SH-SY5Y (cell line): ENCODE data around the gene ASCC1.

Experiments
- GATA2 ChIP-seq: IDR thresholded peaks from 2 replicates; pipeline ENCODE4 v1.6.1; 2011; ENCODE audit warnings: mild to moderate bottlenecking, low read depth, low read length
- GATA3 ChIP-seq: IDR thresholded peaks from 2 replicates; pipeline ENCODE4 v1.6.1; 2011; ENCODE audit warnings: low read depth, mild to moderate bottlenecking, low read length, moderate library complexity

Gene ASCC1

DNA sequence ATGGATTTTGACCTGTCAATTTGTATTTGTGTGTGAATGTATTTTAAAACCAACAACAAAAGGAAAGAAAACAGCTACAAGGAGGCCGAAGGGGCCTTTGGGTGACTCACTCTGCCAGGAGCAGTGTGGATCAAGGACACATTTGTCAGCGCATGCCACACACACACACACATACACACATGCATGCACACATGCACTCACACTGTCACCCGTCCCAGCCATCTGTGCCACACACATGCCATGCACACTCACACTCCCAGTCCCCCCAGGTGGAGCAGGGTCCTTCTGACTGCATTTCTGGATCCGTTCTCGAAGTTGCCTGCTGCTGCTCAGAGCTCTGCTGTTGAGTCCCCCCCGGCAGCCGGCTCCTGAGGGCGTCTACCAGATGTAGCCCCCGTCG, 153.7 kb downstream of the ASCC1 start:
- TF ChIP-seq GATA3 (no peak), GATA2 (no peak)

DNA sequence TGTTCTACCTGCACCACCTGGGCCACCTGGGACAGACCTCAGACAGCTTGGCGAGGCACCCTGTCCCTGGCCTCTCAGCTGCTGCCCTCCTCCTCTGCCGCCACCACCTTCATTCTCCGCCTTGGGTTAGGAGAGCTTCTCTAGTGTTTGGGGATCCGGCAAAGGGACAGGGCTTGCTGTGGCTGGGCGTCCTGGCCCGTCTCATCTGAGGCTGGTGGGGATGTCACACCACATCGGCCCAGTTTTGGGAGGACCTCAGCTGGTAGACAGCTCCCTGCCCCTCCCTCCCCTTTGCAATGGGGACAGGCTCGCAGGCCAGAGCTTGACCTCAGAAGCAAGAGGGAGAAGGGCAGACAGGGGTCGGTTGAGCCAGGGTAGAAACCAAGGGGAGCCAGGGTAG, 154.1 kb downstream of the ASCC1 start:
- TF ChIP-seq GATA3 (no peak), GATA2 (no peak)

DNA sequence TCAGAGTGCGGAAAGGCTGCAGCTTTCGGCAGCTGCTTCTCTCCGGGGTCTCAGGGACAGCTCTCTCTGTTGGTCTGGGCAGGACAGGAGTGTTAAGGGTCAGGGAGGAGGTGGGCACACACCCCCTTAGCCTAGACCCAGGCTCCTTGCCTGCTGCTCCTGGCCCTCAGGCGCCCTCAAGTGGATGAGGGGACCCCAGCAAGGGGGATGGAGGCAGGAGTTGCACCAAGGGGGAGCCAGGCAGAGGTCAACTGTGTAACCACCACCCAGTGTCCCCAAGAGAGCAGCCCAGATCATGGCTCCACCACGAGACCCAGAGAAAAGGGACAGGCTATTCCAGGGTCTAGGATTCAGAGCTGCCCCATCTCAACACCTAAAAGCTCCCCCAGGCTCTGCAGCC, 154.6 kb downstream of the ASCC1 start:
- TF ChIP-seq GATA2 = no peak
- no peak for TF ChIP-seq GATA3

DNA sequence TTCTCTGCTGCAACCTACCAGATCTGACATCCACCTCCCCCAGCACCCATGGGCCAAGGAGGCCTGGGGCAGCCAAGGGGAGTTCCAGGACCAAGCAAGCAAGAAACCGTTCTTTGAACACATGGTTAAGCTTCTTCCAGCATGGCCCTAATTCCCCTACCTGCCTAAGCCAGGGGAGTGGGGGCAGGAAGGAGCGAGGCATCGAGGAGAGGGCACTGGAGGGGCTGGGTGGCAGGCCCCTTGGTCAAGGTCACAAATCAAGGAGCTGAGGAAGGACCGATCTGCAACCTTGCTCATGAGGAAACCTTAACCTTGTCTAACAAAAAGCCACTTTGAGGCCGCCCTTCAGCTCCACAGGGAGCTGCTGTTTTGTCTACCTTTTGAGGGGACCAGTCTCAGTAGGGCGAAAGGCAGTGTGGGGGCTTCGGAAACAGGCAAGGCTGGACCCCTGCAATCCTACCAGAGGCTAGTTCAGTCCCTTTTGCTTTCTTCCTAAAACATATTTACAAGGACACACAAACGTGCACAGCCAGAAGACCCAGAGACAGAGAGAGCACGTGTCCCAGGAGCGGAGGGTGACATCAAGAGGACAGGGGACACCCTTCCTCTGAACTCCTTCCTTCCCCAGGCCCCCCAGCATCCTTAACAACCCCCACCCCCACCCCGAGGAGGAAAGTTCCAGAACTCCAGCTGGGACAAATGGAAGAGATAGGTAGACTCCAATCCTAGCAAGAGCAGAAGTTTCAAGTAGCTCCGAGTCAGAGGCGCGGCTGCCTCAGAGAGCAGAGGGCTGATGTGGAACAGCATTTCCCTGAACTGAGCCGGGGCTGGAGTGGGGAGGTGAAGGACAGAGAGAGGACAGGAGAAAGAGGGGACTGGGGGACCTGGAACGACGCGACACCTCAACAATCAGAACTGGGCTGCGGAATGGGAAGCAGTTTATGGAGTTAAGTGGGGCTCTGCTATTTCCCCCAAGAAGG, 155.9 kb downstream of the ASCC1 start:
- TF ChIP-seq GATA2 = no peak
- TF ChIP-seq GATA3 = no peak

DNA sequence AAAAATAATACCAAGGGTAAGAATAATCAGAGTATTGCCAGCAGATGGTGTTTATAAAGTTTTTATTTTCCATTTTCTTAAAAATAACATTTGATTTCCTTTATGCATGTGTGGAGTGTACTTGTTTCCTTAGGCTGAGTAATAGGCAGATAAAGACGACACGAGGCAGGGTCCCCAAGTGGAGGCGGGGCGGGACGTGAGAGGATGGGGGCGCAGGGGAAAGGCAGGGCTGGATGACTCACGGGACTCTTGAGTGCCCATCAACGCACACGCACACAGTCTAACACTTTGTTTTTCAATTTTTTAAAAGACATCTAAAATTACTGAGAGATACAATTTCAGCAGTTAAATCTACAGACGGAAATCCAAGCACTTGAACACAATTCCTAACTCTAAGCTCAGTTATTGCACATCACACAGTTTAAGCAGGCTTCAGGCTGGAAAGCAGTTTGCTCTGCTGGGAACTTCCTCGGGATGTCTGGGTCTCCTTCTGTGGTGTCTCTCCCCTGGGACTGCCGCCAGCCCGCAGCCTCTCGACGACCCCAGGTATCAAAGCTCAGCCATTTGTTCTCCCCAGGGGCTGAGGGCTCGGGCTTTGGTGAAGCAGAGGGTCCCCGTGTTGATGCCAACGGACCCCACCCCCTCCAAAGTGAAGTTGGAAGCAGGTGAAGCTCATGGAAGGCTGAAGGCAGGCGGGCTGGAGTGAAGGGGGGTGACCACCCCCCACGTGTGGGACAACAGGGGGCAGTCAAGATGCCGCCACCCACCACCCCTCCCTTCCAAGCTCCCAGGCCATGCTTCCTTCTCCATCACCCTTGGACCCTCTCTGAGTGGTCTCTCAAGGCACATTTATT, 156.9 kb downstream of the ASCC1 start:
- TF ChIP-seq GATA2 (no peak), GATA3 (no peak)

DNA sequence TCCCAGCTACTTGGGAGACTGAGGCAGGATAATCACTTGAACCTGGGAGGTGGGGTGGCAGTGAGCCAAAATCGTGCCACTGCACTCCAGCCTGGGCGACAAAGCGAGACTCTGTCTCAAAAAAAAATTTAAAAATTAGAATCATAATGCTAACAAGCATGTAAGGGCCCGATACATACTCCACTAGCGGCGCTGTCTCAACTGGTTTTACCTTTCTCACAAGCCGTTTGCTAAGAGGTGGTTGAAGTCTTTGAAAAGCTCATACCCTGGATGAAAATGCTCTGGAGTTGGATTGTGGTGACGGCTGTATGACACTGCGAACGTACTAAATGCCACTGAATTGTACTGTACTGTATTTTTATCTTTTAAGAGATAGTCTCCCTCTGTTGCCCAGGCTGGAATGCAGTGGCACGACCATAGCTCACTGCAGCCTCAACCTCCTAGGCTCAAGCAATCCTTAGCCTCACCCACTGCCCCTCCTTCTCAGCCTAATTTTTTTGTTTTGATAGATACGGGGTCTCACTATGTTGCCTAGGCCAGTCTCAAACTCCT, 157.7 kb downstream of the ASCC1 start:
- TF ChIP-seq GATA2 = no peak
- no peak for TF ChIP-seq GATA3

DNA sequence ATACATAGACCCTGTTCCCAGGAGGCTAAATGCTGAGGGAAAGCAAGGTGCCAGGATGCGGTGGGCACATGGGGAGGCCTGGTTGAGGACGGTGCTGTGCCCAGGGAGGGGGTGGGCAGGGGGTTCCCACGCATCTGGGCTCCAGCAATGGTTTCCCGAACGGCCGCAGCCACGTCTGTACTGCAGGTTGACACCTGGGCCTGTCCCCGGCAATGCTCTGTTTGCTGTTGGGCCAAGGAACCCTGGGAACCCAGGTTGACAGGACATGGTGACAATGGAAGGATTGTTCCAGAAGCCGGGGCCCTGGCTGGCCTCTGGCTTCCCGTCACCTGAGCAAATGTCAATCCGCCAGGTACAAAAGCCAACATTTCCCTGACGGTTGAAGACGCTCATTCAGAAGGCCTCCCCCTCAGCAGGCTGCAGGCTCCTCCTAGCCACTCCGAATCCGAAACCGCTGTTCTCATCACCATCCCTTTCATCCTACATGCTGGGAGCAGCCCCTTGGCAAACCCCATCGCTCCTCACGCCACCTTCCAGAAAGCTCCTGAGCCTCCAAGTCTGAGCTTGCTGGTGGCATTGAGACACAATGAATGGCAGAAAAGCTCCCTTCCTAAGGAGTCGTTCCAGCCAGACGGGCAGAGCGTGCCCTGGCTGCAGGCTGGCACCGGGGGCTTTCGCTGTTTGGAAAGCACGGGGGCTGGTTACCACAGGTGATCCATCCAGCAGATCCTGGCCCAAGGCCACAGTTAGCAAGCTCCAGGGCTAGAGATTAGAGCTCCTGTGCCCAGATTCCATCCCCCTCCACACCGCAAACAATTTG, 158.9 kb downstream of the ASCC1 start:
- no peak for TF ChIP-seq GATA2
- no peak for TF ChIP-seq GATA3

DNA sequence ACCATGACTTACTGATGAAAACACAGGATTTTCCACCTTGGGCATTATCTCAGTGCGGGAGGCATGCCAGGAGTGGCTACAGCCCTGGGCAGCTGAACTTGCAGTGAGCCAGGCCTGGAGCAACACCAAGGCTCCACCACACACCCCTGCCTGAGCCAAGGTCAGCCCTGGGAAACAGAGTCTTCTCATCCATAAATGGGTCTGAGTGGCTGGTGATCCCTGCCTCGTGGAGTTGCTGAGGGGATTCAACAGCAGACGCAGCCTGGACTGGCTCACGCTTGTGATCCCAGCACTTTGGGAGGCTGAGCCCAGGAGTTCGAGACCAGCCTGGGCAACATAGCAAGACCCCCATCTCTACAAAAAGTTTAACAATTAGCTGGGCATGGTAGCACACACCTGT, 160.0 kb downstream of the ASCC1 start:
- TF ChIP-seq GATA3 (no peak), GATA2 (no peak)

DNA sequence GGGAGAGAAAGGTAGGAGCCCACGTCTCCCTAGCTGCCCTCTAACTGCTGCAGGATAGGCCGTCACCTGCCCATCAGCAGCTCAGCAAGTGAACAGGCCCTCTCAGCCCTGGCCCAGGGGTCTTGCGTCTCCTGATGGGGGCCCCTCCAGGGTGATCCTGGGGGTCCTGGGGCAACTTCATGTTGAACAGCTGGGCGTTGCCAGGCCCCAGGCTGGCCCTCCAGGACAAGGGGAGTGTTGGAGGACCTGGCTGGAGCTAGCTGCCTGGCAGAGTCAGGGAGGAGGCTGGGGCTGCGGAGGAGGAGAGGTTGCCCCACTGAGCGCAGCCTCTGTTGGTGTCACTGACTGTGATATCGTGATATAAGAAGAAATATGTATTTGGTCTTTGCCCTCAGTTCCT, 162.4 kb downstream of the ASCC1 start:
- TF ChIP-seq GATA2 (no peak), GATA3 (no peak)

DNA sequence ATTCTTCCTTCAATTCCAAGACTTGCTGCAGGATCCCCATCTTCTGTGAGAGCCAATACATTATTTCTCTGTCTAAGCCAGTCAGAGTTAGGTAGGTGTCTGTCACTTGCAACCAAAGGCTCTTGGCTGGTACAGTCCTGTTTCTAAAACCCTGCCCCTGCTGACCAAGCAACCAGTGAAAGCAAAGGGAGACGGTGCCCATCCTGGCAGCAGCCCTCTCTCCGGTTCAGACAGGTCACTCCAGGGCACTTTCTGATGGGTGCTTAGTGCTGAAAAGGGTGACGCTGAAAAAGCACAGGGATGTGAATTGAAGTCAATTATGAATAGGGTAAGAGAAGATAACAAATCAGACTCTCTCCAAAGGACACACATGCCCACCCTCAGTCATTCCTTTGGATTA, 165.2 kb downstream of the ASCC1 start:
- TF ChIP-seq GATA2 = no peak
- no peak for TF ChIP-seq GATA3

DNA sequence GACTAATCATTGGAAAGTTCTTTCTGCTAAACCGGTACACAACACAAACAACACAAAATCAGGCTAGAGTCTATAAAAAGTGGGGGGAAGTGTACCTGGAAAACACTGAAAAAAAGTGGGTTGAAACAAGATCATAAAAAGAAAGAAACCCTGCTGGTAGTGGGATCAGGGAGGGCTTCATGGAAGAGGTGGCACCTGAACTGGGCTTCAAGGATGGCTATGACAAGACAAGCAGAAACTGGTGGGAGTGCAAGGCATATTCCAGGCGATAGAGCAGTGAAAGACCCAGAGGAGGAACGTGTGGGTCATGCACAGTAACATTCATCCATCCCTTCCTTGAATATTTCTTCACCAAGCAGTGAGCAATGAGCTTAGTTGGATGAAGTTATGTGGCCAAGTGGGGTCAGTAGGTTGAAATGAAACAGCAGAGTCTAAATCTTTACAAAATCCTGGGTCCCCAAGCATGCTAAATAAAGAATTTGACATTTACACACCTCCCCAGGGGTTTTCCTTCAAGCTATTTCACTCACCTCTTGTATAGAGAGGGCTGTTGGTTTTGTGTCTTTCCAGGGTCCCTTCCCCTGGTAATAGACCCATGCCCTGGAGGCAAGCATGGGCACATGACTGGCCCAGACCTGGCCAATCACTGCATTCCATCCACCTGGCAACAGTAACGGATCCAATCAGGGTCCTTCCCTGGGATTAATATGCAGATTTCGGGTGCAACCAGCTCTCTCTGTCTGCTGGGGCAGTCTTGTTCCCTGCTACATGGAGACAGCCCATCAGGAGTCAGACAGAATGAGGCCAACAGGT, 165.9 kb downstream of the ASCC1 start:
- no peak for TF ChIP-seq GATA2

DNA sequence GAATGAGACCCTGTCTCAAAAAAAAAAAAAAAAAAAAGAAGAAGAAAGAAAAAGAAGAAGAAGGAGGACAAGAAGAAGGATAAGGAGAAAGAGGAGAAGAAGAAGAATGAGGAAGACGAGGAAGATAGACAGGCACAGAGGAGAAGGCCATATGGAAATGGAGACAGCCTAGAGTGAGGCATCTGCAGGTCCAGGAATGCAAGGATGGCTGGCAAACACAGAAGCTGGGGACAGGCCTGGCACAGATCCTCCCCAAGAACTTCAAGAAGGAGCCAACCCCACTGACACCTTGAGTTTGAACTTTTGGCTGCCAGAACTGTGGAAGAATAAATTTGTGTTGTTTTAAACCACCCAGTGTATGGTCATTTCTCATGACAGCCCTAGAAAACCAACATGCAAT, 166.6 kb downstream of the ASCC1 start:
- no peak for TF ChIP-seq GATA3
- no peak for TF ChIP-seq GATA2
